OCI-LY7 (cell line): ENCODE results near the gene COPG1.

Source experiments
- CTCF ChIP-seq: fragments of 200-600 bp; sonication (generic); conservative IDR thresholded peaks from 2 replicates; pipeline ENCODE4 v1.5.1; 2014; ENCODE audit warnings: mild to moderate bottlenecking, antibody characterized with exemption, low read length, moderate library complexity, mixed read lengths
- EZH2phosphoT487 ChIP-seq: fragments of 200-600 bp; sonication (generic); IDR thresholded peaks from 2 replicates; pipeline ENCODE4 v1.6.1; 2018; ENCODE audit warnings: low read depth, borderline replicate concordance, mild to moderate bottlenecking, mixed run types, antibody characterized with exemption, low read length, moderate library complexity, mixed read lengths

- TF ChIP-seq CTCF (no peak), EZH2phosphoT487 (no peak)
These were observed 63.9 kb downstream of the COPG1 start for GRCh38 chr3:129313415-129313664.
